VCaP (cell line): Measurements from ENCODE around the gene FOLH1.
"Not testable (repeated sequence)": the region's sequence is repeated elsewhere in the genome, so short reads cannot be mapped to it uniquely, and the experiment has no call there.

Experiments
- H3K27ac ChIP-seq: fragments of 450-650 bp; 2 replicates; pipeline ENCODE4 v1.5.1; 2017
- TF ChIP-seq, protein P1 (sequence below): fragments of 450-650 bp; conservative IDR thresholded peaks from 2 replicates; pipeline ENCODE4 v1.5.1; 2017; ENCODE audit warnings: mild to moderate bottlenecking, moderate library complexity

Gene FOLH1

DNA sequence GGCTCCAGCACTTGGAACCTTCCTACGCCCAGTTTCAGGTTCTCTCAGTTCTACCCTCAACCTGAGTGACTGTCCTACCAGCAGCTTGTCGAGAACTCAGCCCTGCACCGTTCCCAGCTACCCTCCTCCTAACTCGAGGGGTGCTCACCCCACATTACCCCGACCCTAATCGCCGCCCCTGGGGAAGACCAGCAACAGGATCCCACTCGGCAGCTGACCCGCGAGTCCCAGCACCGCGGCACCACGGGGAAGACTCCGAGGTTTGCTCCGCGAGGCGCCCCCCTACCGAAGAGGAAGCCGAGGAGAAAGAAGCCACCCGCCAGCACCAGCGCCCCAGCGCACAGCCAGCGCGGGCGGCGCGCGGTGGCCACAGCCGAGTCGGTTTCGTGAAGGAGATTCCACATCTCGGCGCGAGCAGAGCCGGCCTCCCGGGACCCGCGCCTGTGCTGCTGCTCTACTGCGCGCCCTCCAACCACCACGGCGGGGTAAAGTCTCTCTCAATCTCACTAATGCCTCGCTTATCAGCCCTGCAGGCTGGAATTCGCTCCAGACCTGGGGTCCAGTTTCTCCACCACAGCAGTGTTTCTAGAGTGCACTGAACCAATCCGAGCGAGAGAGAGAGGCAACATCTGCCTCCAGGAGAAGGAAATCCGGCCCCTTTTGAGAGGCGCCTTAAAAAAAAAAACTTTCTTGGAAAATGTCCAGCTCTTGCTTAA is at the start of gene FOLH1:
TSS of gene FOLH1 (minus strand) at position 597 of the 716 bp plus-strand sequence. CDS start at position 404, 193 bp downstream.
- H3K27ac ChIP-seq = peak within 1 kb of the TSS; percentile 99
- TF ChIP-seq, protein P1, sequence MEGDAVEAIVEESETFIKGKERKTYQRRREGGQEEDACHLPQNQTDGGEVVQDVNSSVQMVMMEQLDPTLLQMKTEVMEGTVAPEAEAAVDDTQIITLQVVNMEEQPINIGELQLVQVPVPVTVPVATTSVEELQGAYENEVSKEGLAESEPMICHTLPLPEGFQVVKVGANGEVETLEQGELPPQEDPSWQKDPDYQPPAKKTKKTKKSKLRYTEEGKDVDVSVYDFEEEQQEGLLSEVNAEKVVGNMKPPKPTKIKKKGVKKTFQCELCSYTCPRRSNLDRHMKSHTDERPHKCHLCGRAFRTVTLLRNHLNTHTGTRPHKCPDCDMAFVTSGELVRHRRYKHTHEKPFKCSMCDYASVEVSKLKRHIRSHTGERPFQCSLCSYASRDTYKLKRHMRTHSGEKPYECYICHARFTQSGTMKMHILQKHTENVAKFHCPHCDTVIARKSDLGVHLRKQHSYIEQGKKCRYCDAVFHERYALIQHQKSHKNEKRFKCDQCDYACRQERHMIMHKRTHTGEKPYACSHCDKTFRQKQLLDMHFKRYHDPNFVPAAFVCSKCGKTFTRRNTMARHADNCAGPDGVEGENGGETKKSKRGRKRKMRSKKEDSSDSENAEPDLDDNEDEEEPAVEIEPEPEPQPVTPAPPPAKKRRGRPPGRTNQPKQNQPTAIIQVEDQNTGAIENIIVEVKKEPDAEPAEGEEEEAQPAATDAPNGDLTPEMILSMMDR = no peak

DNA sequence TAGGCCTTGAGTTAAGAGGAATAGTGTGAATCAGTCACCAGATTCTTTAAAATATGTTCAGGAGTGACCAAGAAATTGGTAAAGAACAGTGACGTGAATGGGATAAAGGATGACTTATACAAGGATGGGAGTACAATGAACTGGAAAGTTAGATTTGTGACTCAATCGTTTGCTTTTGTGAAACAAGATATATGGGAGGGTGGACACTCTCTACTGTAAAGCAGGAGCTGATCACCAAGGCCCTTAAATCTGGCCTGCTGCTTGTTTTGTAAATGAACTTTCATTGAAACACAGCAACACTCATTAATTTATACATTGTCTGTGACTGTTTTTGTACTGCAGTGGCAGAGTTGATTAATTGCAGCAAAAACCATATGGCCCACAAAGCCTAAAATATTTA is 46.7 kb upstream of the FOLH1 start:
- H3K27ac ChIP-seq = not testable (repeated sequence)

DNA sequence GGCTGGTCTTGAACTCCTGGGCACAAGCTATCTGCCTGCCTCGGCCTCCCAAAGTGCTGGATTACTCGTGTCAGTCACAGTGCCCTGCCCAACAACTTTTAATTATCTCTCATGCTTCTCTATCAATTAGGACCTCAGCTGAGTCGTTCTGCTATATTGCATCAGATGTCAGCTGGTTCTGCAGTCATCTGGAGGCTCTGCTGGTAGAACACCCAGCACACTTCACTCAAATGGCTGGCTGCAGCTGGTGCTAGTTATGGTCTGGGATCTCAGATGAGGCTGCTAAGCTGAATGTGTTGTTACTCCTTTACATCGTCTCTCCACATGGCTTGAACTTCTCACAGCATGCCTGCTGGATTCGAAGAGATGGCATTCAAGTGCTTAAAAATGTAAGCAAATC is 42.8 kb upstream of the FOLH1 start:
- H3K27ac ChIP-seq = not testable (repeated sequence)

DNA sequence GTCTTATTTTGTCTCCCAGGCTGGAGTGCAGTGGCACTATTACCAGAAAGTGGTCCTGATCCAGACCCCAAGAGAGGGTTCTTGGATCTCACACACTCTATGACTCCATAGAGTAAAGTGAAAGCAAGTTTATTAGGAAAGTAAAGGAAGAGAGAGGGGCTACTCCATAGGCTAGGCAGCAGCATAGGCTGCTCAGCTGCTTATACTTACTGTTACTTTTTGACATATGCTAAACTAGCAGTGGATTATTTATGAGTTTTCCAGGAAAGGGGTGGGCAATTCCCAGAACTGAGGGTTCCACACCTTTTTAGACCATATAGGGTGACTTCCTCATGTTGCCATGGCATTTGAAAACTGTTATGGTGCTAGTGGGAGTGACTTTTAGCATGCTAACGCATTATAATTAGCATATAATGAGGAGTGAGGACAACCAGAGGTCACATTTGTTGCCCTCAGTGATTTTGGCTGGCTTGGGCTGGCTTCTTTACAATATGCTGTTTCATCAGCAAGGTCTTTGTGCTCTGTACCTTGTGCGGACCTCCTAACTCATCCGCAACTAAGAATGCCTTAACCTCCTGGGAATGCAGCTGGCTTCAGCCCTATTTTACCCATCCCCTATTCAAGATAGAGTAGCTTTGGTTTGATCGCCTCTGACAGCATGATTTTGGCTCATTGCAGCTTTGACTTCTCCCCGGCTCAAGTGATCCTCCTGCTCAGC is 42.2 kb upstream of the FOLH1 start:
- not testable (repeated sequence) for H3K27ac ChIP-seq

DNA sequence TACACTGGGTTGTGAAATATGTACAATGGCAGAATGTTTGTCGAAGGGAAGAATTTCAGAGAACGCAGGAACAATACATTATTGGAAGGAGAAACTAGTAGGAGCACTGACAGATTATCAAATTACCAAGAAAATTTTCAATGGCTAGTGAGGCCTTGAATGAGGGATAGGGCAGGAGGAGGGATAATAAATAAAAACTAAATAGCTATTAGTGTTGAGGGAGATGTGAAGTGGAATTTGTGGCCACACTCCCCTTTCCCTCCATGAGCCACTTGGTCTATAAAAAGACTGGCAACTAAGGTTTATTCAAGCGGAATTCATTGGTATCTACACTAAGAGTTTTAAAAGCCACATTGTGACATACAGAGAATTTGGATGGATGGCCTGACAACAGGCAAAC is 41.0 kb upstream of the FOLH1 start:
- not testable (repeated sequence) for H3K27ac ChIP-seq

DNA sequence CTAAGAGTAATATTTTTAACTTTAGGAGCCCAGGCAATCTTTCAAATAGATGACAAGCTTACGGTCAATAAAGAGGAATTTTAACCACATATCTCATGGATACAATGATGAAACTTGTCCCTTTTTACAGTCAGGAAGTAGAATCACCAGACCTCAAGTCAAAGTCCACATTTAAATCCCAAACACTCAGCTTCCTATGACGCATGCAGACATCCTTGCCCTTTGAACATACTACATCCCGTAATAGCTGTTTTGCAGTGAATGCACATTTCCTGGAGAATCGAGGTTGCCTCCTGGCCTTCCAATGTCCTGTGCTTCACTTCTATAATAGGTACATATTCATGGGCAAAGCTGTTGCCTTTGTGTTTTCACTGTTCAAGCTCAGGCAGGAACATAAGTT is 25.3 kb upstream of the FOLH1 start:
- H3K27ac ChIP-seq = not testable (repeated sequence)

DNA sequence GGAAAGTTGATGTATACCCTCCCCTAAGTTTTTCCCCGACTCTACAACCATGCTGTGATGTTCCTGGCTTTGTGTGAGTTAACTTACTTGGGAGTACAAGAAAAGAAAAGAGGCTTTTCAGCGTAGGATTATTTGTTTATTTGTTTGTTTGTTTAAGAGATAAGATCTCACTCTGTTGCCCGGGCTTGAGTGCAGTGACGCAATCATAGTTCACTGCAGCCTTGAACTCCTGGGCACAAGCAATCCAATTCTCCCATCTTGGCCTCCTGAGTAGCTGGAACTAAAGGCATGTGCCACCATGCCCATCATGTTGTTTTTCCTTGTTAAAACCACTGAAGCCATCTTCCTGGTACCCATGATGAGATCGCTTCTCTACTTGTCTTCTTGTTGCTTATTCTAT is 24.6 kb upstream of the FOLH1 start:
- not testable (repeated sequence) for H3K27ac ChIP-seq

DNA sequence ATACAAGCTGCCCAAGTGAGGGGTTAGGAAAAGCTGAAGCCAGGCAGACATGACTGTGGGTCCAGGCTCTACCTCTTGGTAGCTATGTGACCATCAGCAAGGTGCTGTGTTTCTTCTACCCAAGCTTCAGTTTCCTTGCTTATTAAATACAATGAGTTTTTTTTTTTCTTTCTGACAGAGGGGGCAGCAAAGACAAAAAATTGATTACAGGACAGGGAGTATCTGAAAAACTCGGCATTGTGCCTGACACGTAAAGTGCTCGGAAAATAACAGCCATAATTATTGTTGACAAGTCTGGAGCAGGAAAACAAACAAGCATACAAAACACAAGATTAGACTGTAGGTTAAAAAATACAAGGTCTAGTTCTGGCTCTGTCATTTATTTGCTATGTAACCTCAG is 23.3 kb upstream of the FOLH1 start:
- not testable (repeated sequence) for H3K27ac ChIP-seq
- TF ChIP-seq, protein P1 = peak; percentile 50

DNA sequence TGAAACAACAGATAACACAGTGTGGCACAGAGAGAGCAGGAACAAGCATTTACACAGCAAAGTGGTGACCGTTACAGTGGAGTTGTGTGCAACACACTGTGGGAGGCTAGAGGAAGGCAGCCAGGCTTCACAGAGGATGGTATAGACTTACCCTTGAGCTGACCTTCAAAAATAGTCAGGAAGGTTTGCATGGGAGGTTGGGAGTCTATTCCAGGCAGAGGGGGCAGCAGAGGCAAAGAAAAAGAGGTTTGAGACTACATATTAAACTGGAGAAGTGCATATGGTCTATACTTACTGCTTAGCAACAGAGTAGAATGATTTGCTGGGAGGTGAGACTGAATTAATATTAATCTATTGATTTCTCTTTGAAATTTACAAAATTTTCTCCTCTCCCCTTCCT is 22.1 kb upstream of the FOLH1 start:
- TF ChIP-seq, protein P1 = peak; percentile 44
- H3K27ac ChIP-seq = not testable (repeated sequence)

DNA sequence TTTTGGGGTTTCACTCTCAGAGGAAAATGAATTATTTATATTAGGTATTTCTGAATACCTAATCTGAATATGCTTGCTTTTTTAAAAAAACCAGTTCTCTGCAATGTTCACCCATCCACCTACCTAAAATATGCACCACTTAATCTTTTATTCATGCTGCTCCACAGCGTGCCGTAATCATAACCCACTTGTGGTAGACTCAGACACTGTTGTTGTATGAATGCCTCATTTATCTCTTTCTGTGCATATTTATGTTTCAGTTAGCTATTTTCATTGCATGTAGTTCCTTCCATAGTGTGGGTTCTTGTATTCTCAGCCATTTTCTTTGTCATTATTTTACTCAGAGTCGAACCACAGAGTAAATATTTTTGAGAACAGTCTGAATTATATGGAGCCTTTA is 21.6 kb upstream of the FOLH1 start:
- not testable (repeated sequence) for H3K27ac ChIP-seq

DNA sequence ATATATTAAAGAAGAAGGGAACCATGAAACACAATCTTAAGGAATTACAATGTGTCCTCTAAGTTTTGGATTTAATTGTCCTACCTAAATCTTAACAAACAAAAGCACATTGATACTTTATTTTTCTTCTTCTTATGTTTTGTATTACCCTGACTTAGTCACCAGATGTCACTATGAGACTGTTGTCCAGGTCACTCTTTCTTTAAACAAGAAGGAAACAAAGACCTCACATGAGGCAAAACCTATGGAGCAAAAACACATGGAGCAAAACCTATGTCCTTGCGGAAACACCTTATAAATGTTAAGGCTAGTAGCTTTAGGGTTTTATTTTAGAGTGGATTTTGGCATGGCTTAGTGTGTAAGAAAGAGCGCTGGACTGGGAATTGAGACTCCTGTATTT is 20.7 kb upstream of the FOLH1 start:
- TF ChIP-seq, protein P1 = peak; percentile 82
- not testable (repeated sequence) for H3K27ac ChIP-seq

DNA sequence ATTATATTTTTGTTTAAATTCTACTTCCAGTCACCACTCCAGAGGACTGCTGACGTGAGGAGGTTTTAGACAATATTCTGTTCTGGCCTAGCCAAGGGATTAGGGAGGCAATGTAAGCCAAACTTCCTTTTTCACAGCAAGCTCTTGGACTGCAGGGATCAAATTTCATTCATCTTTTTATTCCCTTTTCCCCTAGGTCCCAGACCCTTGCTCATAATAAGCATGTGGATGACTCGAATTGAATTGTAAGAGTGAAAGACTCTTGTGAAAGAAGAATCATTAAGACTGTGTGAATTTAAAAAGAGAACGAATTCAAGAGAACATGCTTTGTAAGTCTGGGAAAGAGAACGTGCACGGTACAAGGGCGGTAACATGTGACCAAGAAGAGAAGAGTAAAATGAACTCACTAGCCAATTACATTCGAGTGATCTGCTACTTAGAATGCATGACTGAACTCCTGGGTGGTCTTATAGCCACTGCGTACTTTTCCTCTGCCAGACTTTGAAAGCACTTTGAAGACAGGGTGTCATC is 16.9 kb upstream of the FOLH1 start:
- H3K27ac ChIP-seq = not testable (repeated sequence)
